ENCODE measurements around the gene FAM13A. TPM values are rescaled to one million over a fixed set of nuclear protein-coding genes. Genes with fewer than 3 reads are reported as not detected.

FAM13A gene
- polyA plus RNA-seq, 1 of the 3 experiments (the other 2 are of a cell fraction), result 0.67 TPM

DNA sequence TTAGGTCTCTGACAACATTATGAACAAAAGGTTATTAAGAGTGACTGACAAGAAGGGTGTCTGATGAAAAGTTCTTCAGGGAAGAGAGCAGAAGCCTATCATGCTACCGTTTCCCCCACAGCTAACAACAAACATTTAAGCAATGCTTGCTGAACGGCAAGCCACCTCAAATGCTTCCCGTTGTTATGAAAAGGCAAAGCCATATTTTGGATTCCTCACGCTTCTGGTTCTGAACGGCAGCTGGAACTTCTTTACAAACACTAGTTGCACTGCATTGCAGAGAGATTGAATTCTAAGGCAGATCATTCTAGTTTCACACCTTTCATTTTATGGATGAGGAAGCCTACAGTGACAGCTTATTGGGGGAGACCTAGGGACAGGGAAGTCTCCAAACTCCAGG lies 310.8 kb downstream of the FAM13A start:
- H3K4me3 ChIP-seq (ENCODE audit: low read depth in 2 of 2, low read length in 1 of 2), result no peak overlapping the region
- ChIA-PET POLR2A (no interaction called here), CTCF (no interaction called here)
- H3K9ac ChIP-seq, result no peak overlapping the region
- no peaks in the 10 kb centered on the region for H3F3A ChIP-seq (replicated peaks; ENCODE audit: insufficient read depth)
- no peaks in the 10 kb centered on the region for H4K20me1 ChIP-seq (ENCODE audit: insufficient read depth)
- H2AFZ ChIP-seq (ENCODE audit: low read depth), result no peak overlapping the region
- peaks cover 0 to 3% of the 10 kb centered on the region in 2 experiments for H3K36me3 ChIP-seq (replicated peaks in 1 of 2; ENCODE audit: control insufficient read depth in 1 of 2, insufficient read depth in 2 of 2, low read length in 1 of 2)
- H3K9me3 ChIP-seq, result no peaks in the 10 kb centered on the region
- H3K27ac ChIP-seq (ENCODE audit: low read depth in 2 of 2, low read length in 1 of 2), result no peak overlapping the region
- H3K79me2 ChIP-seq (ENCODE audit: insufficient read depth), result no peaks in the 10 kb centered on the region
- WGBS (ENCODE audit: low lambda C conversion rate), result 93% methylated on average over 5 of the region's 5 CpGs
- H3K27me3 ChIP-seq (ENCODE audit: insufficient read depth), result no peaks in the 10 kb centered on the region
- H3K9me2 ChIP-seq, result no peaks in the 10 kb centered on the region
- TF ChIP-seq GATA2 (CRISPR knock-in tag; IDR thresholded peaks at IDR 0.05), result no peak
- TF ChIP-seq, protein P1, sequence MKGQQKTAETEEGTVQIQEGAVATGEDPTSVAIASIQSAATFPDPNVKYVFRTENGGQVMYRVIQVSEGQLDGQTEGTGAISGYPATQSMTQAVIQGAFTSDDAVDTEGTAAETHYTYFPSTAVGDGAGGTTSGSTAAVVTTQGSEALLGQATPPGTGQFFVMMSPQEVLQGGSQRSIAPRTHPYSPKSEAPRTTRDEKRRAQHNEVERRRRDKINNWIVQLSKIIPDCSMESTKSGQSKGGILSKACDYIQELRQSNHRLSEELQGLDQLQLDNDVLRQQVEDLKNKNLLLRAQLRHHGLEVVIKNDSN (IDR thresholded peaks at IDR 0.05; ENCODE audit: borderline replicate concordance, low read depth), result no peak
- TF ChIP-seq MEF2A (IDR thresholded peaks at IDR 0.05; ENCODE audit: borderline replicate concordance, low read depth), result no peak
- TF ChIP-seq, protein P2, sequence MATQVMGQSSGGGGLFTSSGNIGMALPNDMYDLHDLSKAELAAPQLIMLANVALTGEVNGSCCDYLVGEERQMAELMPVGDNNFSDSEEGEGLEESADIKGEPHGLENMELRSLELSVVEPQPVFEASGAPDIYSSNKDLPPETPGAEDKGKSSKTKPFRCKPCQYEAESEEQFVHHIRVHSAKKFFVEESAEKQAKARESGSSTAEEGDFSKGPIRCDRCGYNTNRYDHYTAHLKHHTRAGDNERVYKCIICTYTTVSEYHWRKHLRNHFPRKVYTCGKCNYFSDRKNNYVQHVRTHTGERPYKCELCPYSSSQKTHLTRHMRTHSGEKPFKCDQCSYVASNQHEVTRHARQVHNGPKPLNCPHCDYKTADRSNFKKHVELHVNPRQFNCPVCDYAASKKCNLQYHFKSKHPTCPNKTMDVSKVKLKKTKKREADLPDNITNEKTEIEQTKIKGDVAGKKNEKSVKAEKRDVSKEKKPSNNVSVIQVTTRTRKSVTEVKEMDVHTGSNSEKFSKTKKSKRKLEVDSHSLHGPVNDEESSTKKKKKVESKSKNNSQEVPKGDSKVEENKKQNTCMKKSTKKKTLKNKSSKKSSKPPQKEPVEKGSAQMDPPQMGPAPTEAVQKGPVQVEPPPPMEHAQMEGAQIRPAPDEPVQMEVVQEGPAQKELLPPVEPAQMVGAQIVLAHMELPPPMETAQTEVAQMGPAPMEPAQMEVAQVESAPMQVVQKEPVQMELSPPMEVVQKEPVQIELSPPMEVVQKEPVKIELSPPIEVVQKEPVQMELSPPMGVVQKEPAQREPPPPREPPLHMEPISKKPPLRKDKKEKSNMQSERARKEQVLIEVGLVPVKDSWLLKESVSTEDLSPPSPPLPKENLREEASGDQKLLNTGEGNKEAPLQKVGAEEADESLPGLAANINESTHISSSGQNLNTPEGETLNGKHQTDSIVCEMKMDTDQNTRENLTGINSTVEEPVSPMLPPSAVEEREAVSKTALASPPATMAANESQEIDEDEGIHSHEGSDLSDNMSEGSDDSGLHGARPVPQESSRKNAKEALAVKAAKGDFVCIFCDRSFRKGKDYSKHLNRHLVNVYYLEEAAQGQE (IDR thresholded peaks at IDR 0.05; ENCODE audit: low read depth, low read length), result no peak
- DNase-seq, result no peak
- H3K4me2 ChIP-seq, result no peak overlapping the region
- H3K4me1 ChIP-seq (ENCODE audit: control insufficient read depth in 1 of 2, insufficient read depth in 2 of 2, low read depth in 1 of 2, low read length in 1 of 2), result no peaks in the 10 kb centered on the region; a peak in 1 of 4 replicates

DNA sequence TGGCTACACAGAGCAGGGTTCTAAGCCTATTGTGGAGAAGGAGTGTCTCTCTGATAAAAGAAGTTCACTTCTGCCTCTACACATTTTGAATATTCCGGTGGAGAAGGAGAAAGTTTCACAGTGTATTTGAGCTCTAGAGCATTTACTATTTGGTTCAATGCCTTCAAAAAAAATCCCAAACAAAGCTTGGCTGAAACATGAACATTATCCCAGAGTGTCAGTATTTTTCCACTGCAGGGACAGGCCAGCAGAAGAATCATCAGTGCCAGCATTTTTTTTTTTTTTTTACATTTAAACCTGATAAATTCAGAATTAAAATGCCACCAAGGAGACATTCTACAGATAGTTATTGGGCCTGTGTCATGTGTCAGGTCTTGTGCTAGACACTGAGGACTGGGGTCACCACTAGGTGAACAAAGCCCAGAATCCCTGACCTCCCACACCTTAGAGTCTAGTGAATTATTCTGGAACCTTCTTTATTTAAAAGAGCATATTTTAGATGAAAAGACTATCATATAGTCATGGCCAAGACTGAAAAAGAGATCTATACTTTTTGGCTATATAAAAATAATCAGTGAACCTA lies 311.3 kb downstream of the FAM13A start:
- no peak for TF ChIP-seq TCF12 (IDR thresholded peaks at IDR 0.05)
- no peak for TF ChIP-seq TAF1 (IDR thresholded peaks at IDR 0.05; ENCODE audit: borderline replicate concordance, low read depth, low read length)
- Histone ChIP-seq H3F3A (replicated peaks; ENCODE audit: insufficient read depth) (no peaks in the 10 kb centered on the region), H3K9ac (no peak overlapping the region), H3K79me2 (ENCODE audit: insufficient read depth) (no peaks in the 10 kb centered on the region), H3K27ac (ENCODE audit: low read depth in 2 of 2, low read length in 1 of 2) (no peak overlapping the region), H3K4me1 (ENCODE audit: control insufficient read depth in 1 of 2, insufficient read depth in 2 of 2, low read depth in 1 of 2, low read length in 1 of 2) (no peaks in the 10 kb centered on the region; a peak in 1 of 4 replicates), H4K20me1 (ENCODE audit: insufficient read depth) (no peaks in the 10 kb centered on the region), H3K9me2 (no peaks in the 10 kb centered on the region), H3K4me3 (ENCODE audit: low read depth in 2 of 2, low read length in 1 of 2) (no peak overlapping the region), H3K9me3 (no peaks in the 10 kb centered on the region), H3K36me3 (replicated peaks in 1 of 2; ENCODE audit: control insufficient read depth in 1 of 2, insufficient read depth in 2 of 2, low read length in 1 of 2) (peaks cover 0 to 3% of the 10 kb centered on the region in 2 experiments), H3K4me2 (no peak overlapping the region), H2AFZ (ENCODE audit: low read depth) (no peak overlapping the region), H3K27me3 (ENCODE audit: insufficient read depth) (no peaks in the 10 kb centered on the region)
- CTCF ChIA-PET, result interaction anchor here (1.1 kb wide), 1 partner anchor 73 kb away, joined by 4 read pairs; no protein-coding TSS in a partner anchor
- DNase-seq, result no peak
- POLR2A ChIA-PET, result no interaction called here
- 89% methylated on average over 1 of the region's 1 CpG for WGBS (ENCODE audit: low lambda C conversion rate)
